GM18951 (cell line): ENCODE measurements around the gene ABCA4.

Experiments
- POLR2A ChIP-seq: IDR thresholded peaks from 4 replicates; pipeline ENCODE4 v1.6.1; 2011; ENCODE audit warnings: mild to moderate bottlenecking; ENCODE audit not compliant: insufficient read length, insufficient read depth; ENCODE audit errors: extremely low read depth
- in situ Hi-C: fragments of 300-500 bp; cut with MboI; formaldehyde crosslinking; loops from one replicate; pipeline ENCODE4 v1.12.0; 2022; ENCODE audit warnings: low sequenced_read_pairs, mixed read lengths, inconsistent platforms; ENCODE audit not compliant: unreplicated experiment

Gene ABCA4

DNA sequence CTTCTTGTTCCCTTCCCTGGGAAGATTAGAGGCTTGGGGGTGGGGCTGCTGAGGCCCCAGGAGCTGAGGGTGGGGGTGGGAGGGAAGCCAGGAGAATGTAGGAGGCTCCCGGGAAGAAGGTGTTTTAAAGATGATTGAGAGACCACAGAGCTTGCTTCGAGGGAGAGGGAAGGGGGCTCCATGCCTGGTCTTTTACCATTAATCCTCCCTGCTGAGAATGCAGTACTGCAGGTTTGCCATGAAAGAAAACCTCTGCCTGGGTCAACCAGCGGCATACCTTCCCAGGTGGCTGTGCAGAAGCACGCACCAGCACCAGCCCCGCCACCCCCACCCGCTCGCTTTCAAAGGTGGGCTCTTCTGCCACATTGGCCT, 15.4 kb downstream of the ABCA4 start:
- in situ Hi-C loops = no loop called here

DNA sequence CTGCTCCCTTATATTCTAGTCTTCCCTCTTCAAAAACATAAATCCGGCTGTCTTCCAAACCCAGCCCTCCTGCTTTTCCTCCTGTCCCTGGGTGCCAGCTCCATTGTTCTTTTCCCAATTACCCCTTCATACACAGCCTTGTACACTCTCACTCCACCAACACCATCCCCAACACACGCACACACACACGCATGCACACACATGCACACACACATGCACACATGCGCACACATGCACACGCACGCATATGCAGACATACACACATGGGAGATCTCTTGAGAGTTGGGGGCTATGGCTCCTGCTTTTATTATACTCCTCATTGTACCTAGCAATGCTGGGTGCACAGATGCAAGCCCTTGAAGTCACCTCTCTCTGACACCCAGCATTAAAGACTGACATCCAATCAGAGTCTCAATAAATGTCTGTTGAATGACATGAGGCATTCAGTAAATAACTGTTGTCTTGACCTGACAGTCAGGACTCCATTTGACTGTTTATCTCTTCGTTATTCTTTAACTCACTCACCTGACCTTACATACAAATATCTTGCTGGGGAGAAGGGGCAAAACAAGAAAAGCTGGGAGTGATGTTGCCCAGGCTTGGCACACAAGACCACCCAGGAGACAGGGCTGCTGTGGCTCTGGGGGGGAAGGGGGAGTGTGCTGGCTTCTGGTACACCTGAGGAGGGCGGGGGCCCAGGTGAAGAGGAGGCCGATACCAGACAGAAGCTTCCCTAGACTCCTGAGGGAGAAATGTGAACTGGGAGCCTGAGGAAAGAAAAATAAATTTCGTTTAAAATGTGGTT, 16.0 kb downstream of the ABCA4 start:
- TF ChIP-seq POLR2A = no peak
- in situ Hi-C loops = no loop called here

More for the DNA sequence above, 15.4 kb downstream of the ABCA4 start:
- no peak for TF ChIP-seq POLR2A

DNA sequence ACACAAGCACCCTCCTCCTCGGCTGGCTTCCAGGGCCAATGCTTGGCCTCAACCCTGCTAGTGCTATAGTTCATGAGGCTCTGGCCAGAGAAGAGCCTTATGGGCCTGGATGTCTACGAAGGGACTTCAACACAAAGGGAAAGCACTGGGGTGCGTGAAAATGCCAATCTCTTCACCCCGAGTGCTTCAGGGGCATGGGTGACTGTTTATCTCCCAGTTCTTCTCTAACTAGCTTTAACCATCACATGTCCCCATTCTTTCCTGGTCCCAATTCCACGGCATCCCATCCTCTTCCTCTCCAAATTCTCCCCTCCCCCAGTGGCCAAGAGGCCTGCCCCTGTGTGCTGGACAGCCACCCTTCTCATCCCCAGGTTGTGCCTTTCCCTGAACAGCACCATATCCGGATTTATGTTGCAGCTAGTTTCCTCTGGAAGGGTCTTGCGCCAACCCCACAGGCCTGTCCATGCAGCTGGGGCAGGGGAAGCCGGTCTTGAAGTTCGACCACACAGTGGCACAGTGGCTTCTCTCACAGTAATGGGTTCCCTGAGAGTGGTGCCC, 16.7 kb downstream of the ABCA4 start:
- in situ Hi-C loops = no loop called here
- TF ChIP-seq POLR2A = no peak

DNA sequence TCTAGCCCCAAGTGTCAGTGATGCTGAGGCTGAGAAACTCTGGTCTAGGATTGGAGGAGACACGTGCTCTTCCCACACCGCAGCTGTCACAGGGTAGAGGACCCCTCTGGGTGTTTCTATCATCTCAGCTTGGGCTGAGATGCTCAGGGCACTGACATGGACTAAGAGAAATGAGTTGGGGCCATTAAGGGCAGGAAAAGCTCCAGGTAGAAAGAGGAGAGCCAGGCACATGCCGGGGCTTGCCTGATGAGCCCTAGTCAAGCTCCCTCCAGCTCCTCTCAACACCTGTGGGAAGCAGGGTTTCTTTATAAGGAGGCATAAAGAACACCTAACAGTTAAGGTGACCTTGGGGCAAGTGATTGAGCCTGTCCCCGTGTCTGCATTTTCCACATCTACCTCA, 17.3 kb downstream of the ABCA4 start:
- TF ChIP-seq POLR2A = no peak
- in situ Hi-C loops = no loop called here

DNA sequence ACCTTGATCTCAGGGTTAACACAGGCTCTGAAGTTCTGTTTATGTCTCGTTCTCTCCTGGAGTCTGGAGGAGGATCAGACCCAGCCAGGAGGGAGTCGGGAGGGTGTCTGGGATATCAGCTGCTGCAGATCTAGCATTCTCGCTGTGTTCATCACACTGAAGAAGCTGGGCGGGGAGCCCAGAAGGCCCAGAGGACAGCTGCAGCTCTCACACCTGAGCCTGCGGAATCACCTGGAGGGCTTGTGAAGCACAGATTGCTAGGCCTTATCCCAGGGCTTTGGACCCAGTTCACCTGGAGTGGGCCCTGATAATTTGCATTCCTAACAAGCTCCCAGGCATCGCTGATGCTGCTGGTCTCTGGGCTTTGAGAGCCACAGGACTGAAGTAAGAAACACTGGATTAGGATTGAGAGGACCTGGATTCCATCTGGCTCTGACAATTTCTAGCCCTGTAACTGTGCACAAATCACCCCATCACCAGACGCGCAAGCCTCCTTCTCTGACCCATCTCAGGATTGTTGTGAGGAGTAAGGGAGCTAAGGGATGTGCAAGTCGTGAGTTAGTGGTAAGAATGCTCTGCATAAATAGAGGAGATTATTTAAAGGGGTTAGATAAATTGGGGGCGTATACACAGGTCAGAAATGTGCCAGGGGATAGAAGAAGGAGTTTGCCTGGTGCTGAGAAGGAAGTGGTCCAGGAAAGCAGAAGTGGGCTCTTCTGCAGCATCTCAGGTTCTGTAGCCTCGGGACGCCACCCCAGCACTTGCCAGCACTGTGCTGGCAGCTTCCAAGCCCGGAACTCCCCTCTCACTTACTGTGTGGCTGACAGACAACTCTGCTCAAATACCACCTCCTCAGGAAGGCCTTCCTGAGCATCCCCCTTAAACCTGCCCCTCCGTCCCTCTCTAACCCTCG, 19.1 kb downstream of the ABCA4 start:
- in situ Hi-C loops = no loop called here
- no peak for TF ChIP-seq POLR2A

DNA sequence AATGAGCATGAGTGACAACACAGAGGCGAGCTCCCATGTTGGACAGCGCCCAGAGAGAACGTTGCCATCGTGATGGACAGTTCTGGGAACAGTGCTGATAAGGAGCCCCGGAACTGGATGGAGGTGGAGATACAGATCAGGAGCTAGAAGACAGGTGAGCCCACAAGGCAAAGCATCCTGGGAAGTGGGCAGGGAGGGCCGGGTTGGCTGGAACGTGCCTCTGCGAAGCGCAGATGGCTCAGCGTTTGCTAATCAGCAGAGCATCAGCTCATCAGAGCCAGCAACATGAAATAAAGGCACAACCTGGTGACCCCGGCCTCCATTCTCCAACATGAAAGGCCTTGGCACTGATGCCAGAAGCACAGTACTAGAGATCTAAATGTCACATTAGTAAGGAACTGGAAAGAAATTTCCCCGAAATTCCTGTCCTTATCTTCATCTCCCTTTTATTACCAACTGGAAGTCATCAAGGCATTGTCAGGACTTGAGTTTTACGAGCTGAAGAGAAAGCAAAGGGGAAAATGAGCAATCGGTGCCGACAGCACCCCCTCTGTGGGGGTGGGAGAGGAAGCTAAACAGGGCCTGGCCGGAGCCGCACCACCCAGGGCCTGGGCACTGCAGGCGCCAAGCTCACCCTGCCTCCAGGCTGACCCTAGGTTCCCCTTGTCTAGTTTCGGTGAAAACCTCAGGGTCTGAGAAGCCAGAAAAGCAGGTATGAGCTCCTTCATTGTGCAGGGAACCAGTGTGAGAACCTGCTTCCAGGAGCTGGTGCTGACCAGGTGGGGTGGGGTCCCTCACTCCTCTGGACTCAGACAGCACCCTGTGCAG, 19.9 kb downstream of the ABCA4 start:
- in situ Hi-C loops = no loop called here

DNA sequence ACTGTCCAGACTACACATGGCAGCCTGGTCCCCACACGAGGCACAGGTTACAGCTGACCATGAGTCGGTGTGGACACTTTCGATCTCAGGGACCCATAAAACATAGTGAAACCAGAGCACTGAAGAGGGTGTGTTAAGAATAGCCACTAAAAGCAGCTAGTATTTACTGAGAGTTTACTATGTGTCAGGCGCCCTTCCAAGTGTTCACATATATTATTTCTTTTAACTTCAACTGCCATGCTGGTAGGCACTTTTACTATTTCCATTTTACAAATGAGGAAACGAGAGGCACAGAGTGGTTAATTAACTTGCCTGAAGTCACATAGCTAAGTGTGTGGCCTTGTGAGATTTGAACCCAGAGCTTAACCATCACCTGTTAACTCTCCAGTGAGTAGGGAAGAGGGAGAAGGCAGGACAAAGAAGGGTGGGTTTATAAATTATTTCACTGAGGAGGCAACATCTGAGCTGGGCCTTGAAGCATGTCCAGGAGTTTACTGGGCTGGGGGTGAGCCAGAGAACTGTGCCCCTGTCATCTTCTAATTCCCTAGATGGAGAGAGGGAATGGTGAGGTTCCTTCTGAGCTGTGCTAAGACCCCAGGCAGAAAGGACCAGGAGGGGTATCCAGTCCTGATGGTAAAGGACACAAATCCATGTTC, 20.7 kb downstream of the ABCA4 start:
- in situ Hi-C loops = no loop called here
- no peak for TF ChIP-seq POLR2A

More for the DNA sequence above, 19.9 kb downstream of the ABCA4 start:
- TF ChIP-seq POLR2A = no peak

DNA sequence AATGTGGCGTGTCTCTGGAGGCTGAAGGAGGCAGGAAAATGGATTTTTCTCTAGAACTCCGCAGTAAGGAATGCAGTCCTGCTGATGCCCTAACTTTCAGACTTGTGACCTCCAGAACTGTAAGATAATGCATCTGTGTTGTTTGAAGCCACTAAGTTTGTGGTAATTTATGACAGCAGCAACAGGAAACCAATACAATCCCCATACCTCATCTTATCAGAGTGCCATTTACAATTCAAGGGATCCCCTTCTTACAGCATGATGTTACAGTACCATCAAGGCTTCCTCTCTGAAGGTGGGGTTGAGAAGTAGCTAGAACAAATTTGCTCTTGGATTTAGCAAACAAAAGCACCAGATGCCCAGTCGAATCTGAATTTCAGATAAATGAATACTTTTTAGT, 21.6 kb downstream of the ABCA4 start:
- TF ChIP-seq POLR2A = no peak
- in situ Hi-C loops = no loop called here

DNA sequence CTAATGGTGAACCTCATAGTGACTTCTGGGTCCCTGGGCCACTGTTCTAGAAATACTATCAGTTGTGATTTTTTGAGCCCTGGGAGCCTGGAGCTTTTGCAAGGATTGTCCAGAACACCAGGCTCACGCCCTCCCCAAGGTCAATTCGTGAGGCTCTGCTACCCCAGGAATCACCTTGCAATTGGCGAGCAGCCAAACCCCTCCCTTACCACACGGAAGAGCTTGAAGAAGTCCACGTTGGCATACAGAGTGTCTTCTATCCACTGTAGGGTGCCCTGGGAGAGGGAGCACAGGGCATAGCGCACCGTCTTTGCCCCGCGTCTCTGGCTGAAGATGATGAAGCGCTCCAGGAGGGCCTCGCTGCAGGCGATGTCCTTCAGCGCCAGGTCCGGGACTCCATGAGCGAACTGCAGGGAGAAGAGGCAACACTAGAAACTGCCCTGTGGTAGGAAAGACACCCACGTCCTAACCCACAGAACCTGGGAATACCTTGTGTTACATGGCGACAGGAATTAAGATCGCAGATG, 22.3 kb downstream of the ABCA4 start:
- in situ Hi-C loops = no loop called here
- no peak for TF ChIP-seq POLR2A

DNA sequence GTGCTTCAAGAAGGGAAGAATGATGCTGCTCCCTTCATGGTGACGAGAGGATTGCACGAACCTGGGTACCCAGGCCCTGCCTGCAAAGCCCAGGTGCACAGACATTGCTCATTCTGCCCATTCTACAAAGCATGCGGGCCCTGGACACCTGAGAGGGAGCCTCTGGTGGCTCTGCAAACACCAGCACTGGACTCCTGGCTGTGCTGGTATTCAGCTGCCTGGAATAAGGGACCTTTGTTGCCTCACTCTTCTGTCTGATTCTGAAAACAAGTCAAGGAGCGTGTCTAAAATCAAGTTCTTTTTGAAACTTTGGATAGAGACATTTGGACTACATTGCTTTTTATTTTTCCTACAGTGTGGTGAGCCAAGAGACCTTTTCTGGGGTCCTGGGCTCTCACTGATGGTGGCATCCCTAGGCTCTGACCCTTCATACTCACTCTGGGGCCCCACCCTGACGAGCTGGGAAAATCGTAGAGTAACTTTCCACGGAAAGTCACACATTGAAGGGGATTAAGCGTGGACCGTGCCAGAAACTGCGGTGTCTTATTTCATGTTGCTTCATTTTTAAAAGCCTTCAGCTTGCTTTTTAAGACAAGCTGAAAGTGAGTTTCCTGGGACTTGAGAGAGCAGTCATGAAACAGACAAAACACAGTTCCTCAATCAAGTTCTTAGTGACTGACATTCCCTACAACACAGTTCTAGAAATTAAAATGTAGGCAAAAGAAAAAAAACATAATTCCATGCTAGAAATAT, 24.0 kb downstream of the ABCA4 start:
- in situ Hi-C loops = no loop called here
- TF ChIP-seq POLR2A = no peak

DNA sequence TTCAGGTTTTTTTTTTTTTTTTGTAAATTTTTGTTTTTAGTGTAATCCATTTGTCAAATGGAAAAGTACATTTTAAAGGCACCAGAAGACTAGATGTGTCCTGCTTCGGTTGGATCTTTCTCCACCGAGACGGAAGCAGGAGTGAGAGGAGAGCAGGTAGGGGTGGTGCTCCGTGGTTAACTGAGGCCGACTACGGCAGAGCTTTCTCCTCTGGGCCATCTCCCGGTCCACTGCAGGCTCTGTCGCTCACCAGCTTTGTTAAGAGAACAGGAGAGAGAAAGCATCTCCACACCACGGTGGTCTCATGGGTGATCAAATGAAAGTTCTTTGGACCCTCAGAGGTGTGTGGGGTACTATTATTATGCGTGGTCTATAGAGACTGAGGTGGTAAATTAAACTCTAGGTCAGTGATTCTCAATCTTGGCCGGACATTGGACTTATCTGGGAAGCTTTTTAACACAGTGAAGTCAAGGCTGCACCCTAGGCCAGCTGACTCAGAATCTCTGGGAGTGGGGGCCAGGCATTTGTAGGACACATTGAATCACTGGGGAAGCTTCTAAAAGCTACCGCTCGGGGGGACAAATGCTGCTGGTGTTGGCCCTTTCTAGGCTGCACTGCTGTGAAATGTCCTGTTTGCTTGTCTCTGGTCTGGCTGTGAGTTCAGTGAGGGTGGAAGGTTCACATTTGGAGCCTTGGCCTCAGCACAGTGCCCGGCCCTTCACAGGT, 25.0 kb downstream of the ABCA4 start:
- in situ Hi-C loops = no loop called here
- TF ChIP-seq POLR2A = no peak
